Ectodermal cell (in vitro differentiated cells): Measurements from ENCODE around the gene MBOAT7.

Source experiments
- H3K27ac ChIP-seq: 2 replicates; pipeline ENCODE4 v1.7.0; 2013; ENCODE audit warnings: mild to moderate bottlenecking, low read depth, low read length; ENCODE audit not compliant: insufficient read depth, poor library complexity, severe bottlenecking
- H3K27me3 ChIP-seq: 2 replicates; pipeline ENCODE4 v1.7.0; 2013; ENCODE audit warnings: mild to moderate bottlenecking, low read length; ENCODE audit not compliant: insufficient read depth, control insufficient read depth, poor library complexity, severe bottlenecking
- H3K36me3 ChIP-seq: one replicate; pipeline ENCODE4 v1.7.0; 2013; ENCODE audit warnings: low read length; ENCODE audit not compliant: control insufficient read depth, insufficient read depth
- H3K4me1 ChIP-seq: one replicate; pipeline ENCODE4 v1.7.0; 2013; ENCODE audit warnings: low read length; ENCODE audit not compliant: control insufficient read depth, insufficient read depth
- H3K4me3 ChIP-seq: 2 replicates; pipeline ENCODE4 v1.7.0; 2013; ENCODE audit warnings: low read depth, low read length, control low read depth; ENCODE audit not compliant: insufficient read depth
- H3K9me3 ChIP-seq: 2 replicates; pipeline ENCODE4 v1.7.0; 2013; ENCODE audit warnings: mild to moderate bottlenecking, low read length, moderate library complexity; ENCODE audit not compliant: control insufficient read depth
- WGBS, 2 experiments: methylation state at CpG; one replicate each; pipeline ENCODE4 v1.1.7; 2013; ENCODE audit warnings: missing lambda C conversion rate in 2 of 2; 5-methylcytosine and 5-hydroxymethylcytosine counted together

Gene MBOAT7

GRCh38 chr19:54145541-54146158 lies 43.7 kb downstream of the MBOAT7 start:
- peaks cover 72% of the 10 kb centered on the region for H3K36me3 ChIP-seq
- H3K9me3 ChIP-seq = no peaks in the 10 kb centered on the region
- H3K27me3 ChIP-seq = no peaks in the 10 kb centered on the region
- H3K4me1 ChIP-seq = no peaks in the 10 kb centered on the region
- no peak overlapping the region for H3K27ac ChIP-seq
- no peak overlapping the region for H3K4me3 ChIP-seq
- WGBS, 2 experiments = 97% methylated on average over 28 of the region's 28 CpGs

- Histone ChIP-seq H3K4me3 (no peak overlapping the region), H3K36me3 (peaks cover 44% of the 10 kb centered on the region), H3K27ac (no peak overlapping the region), H3K4me1 (peaks cover 15% of the 10 kb centered on the region), H3K27me3 (no peaks in the 10 kb centered on the region), H3K9me3 (no peaks in the 10 kb centered on the region)
- 78 to 88% methylated on average over 7 of the region's 7 CpGs for WGBS, 2 experiments
Measured at GRCh38 chr19:54142166-54142780, 47.1 kb downstream of the MBOAT7 start.

- Histone ChIP-seq H3K4me1 (peaks cover 15% of the 10 kb centered on the region), H3K4me3 (no peak overlapping the region), H3K27ac (no peak overlapping the region), H3K9me3 (no peaks in the 10 kb centered on the region), H3K36me3 (peaks cover 35% of the 10 kb centered on the region), H3K27me3 (peaks cover 1% of the 10 kb centered on the region)
- 93% methylated on average over 3 of the region's 3 CpGs for WGBS, 2 experiments
Measured at GRCh38 chr19:54141356-54141755, 48.0 kb downstream of the MBOAT7 start.

- H3K9me3 ChIP-seq = peaks cover 1% of the 10 kb centered on the region
- peaks cover 19% of the 10 kb centered on the region for H3K4me1 ChIP-seq
- H3K36me3 ChIP-seq = peaks cover 10% of the 10 kb centered on the region
- peak overlapping the region; percentile 84 for H3K4me3 ChIP-seq
- WGBS, 2 experiments = 33 to 36% methylated on average over 31 of the region's 31 CpGs
- no peak overlapping the region for H3K27ac ChIP-seq
- peaks cover 10% of the 10 kb centered on the region for H3K27me3 ChIP-seq
Measured at GRCh38 chr19:54138489-54139256, 50.7 kb downstream of the MBOAT7 start.

- Histone ChIP-seq H3K9me3 (peaks cover 2% of the 10 kb centered on the region), H3K27me3 (peaks cover 10% of the 10 kb centered on the region), H3K27ac (peak within 1 kb of the TSS; percentile 93), H3K36me3 (peaks cover 4% of the 10 kb centered on the region), H3K4me3 (peak within 1 kb of the TSS; percentile 84), H3K4me1 (peaks cover 19% of the 10 kb centered on the region)
- WGBS, 2 experiments = 0% methylated on average over 103 of the region's 103 CpGs
Measured at GRCh38 chr19:54137699-54138488, 51.5 kb downstream of the MBOAT7 start, which contains the start of gene CNOT3. Gene CNOT3 (plus strand): TSS chr19:54137762. CDS start chr19:54142979, 5,217 bp downstream.

- H3K4me1 ChIP-seq = peaks cover 19% of the 10 kb centered on the region
- WGBS, 2 experiments = 0% methylated on average over 46 of the region's 46 CpGs
- H3K27me3 ChIP-seq = peaks cover 10% of the 10 kb centered on the region
- peak overlapping the region; percentile 93 for H3K27ac ChIP-seq
- peaks cover 2% of the 10 kb centered on the region for H3K9me3 ChIP-seq
- peak overlapping the region; percentile 84 for H3K4me3 ChIP-seq
- peaks cover under 1% of the 10 kb centered on the region for H3K36me3 ChIP-seq
Measured at GRCh38 chr19:54136864-54137698, 52.3 kb downstream of the MBOAT7 start.

GRCh38 chr19:54136086-54136863 lies 53.1 kb downstream of the MBOAT7 start:
- WGBS, 2 experiments = 3% methylated on average over 30 of the region's 30 CpGs
- H3K9me3 ChIP-seq = peaks cover 2% of the 10 kb centered on the region
- peaks cover 19% of the 10 kb centered on the region for H3K4me1 ChIP-seq
- H3K27me3 ChIP-seq = peaks cover 10% of the 10 kb centered on the region
- no peak overlapping the region for H3K27ac ChIP-seq
- peak overlapping the region; percentile 51 for H3K4me3 ChIP-seq
- H3K36me3 ChIP-seq = peaks cover 5% of the 10 kb centered on the region

GRCh38 chr19:54133957-54134590 lies 55.3 kb downstream of the MBOAT7 start:
- H3K9me3 ChIP-seq = peaks cover 2% of the 10 kb centered on the region
- H3K36me3 ChIP-seq = peaks cover 14% of the 10 kb centered on the region
- H3K4me1 ChIP-seq = peaks cover 9% of the 10 kb centered on the region
- no peak overlapping the region for H3K27ac ChIP-seq
- H3K27me3 ChIP-seq = peaks cover 10% of the 10 kb centered on the region
- 52 to 66% methylated on average over 2 of the region's 2 CpGs for WGBS, 2 experiments
- H3K4me3 ChIP-seq = no peak overlapping the region
